Stomach (tissue), 4 donors: ENCODE results near the gene TMEM134.

Experiments used
- EP300 ChIP-seq: sonication (generic); formaldehyde crosslinking; IDR thresholded peaks from one replicate; pipeline ENCODE4 v1.6.1; 2017; ENCODE audit warnings: antibody characterized with exemption
- POLR2AphosphoS5 ChIP-seq, 3 donors: sonication (generic); formaldehyde crosslinking; IDR thresholded peaks; one replicate each; pipeline ENCODE4 v1.6.1; 2016; ENCODE audit warnings: antibody characterized with exemption in 3 of 3
- TF ChIP-seq, protein P1 (sequence below), 7 experiments: fragments of 450-650 bp in 4 of 7; fragments of 200-600 bp in 3 of 7; sonication (generic) in 3 of 7; IDR thresholded peaks; one replicate each; pipeline ENCODE4 v1.5.1; 2016 to 2019; ENCODE audit warnings: antibody characterized with exemption in 7 of 7, control low read depth in 2 of 7, mild to moderate bottlenecking in 1 of 7

DNA sequence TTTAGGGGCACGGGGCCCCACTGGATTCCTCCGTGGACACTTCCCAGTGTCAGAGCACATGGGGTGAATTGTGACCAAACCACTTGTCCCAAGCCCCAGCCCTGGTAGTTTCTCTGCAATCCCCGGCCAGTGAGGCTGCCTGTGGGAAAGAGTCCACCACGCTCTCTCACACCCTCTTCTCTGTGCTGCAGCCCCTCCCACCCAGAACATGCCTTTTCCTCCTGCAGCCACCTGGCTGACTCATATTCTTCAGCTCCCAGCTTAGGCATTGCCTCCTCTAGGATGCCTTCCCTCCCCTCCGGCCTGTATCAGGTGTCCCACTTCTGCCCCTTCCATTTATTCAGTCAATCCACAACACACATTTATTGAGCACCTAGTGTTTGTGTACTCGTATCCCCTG, 46.2 kb downstream of the TMEM134 start:
- TF ChIP-seq, protein P1, sequence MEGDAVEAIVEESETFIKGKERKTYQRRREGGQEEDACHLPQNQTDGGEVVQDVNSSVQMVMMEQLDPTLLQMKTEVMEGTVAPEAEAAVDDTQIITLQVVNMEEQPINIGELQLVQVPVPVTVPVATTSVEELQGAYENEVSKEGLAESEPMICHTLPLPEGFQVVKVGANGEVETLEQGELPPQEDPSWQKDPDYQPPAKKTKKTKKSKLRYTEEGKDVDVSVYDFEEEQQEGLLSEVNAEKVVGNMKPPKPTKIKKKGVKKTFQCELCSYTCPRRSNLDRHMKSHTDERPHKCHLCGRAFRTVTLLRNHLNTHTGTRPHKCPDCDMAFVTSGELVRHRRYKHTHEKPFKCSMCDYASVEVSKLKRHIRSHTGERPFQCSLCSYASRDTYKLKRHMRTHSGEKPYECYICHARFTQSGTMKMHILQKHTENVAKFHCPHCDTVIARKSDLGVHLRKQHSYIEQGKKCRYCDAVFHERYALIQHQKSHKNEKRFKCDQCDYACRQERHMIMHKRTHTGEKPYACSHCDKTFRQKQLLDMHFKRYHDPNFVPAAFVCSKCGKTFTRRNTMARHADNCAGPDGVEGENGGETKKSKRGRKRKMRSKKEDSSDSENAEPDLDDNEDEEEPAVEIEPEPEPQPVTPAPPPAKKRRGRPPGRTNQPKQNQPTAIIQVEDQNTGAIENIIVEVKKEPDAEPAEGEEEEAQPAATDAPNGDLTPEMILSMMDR (IDR thresholded peaks at IDR 0.05), result no peak
- TF ChIP-seq POLR2AphosphoS5 (IDR thresholded peaks at IDR 0.05), result no peak
- TF ChIP-seq EP300, result no peak
